PC-3 (cell line): Measurements from ENCODE around the gene TIAM2.

Source experiments
- CTCF ChIP-seq: fragments of 300-600 bp; sonication (generic); conservative IDR thresholded peaks from 2 replicates; pipeline ENCODE4 v1.5.1; 2017; ENCODE audit warnings: antibody characterized with exemption, low read depth, mild to moderate bottlenecking, low read length
- EZH2 ChIP-seq: fragments of 300-600 bp; sonication (generic); IDR thresholded peaks from one replicate; pipeline ENCODE4 v1.6.1; 2017; ENCODE audit warnings: antibody characterized with exemption, mild to moderate bottlenecking, low read length; ENCODE audit not compliant: unreplicated experiment

- TF ChIP-seq CTCF (no peak), EZH2 (no peak)
Observed at GRCh38 chr6:154977588-154977987, 17.5 kb upstream of the TIAM2 start.
